Cortex of kidney (tissue), 1 donor: ENCODE measurements around the gene KRT6A.
"Not testable (repeated sequence)": the region's sequence is repeated elsewhere in the genome, so short reads cannot be mapped to it uniquely, and the experiment has no call there.

Experiments
- DNase-seq: peaks from one replicate; lab custom pipeline; 2025; lab: John Stamatoyannopoulos, UW

Gene KRT6A

DNA sequence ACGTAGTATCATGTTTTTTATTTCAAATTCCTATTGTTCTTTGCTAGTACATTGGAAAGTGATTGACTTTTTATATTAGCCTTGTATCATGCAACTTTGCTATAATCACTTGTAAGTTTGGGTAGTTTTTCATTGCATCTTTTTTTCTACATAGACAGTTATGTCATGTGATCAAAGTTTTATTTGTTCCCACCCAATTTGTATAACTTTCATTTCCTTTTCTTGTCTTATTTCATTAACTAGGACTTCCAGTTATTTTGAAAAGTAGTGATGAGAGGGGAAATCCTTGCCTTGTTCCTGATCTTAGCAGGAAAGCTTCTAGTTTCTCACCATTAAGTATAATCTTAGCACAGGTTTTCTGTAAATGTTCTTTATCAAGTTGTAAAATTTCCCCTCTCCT, 9.8 kb upstream of the KRT6A start:
- DNase-seq: no peak

GRCh38 chr12:52501490-52501889, 8.4 kb upstream of the KRT6A start:
- DNase-seq: no peak

DNA sequence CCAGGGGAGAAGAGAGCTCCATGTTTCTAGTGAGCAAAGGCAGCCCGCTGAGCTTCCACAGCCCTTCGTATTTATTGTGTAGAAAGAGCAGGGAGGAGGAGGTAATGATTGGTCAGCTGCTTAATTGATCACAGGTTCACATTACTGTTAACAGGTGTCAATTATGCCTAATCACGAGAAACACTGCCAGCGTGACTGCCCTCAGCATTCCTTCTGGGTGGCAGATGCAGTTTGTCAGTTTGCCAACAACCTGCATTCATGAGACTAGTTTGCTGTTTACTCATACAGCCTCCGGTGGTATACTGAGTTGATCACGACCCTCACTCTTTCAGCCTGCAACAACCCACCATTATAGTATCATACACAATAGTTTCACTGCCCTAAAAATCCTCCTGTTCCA, 7.5 kb upstream of the KRT6A start:
- not testable (repeated sequence) for DNase-seq

DNA sequence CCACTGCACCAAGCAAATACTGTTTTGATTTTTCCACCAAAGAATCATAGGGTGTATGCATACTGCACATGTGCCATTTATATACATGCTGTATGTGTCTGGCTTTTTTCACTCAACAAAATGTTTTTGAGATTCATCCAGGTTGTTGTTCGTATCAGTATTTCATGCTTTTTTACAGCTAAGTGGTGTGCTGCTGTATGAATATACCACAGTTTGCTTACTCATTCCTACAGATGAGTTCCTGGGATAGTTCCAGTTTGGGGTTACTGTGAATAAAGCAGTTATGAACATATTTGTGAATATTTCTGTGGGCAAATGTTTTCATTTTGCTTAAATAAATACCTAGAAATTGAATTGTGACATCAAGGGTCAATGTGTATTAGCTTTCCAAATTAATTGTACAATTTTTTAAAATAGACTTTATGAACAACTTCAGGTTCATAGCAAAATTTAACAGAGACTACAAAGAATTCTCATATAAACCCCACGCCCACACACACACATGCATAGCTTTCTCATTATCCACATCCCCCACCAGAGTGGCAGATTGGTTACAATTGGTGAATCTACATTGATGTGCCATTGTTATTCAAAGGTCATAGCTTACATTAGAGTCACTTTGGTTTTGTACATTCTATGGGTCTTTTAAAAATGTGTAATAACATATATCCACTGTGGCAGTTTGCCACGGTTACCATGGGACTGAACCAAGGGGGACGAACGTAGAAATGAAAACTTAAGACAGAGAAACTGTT, 6.9 kb upstream of the KRT6A start:
- no peak for DNase-seq

DNA sequence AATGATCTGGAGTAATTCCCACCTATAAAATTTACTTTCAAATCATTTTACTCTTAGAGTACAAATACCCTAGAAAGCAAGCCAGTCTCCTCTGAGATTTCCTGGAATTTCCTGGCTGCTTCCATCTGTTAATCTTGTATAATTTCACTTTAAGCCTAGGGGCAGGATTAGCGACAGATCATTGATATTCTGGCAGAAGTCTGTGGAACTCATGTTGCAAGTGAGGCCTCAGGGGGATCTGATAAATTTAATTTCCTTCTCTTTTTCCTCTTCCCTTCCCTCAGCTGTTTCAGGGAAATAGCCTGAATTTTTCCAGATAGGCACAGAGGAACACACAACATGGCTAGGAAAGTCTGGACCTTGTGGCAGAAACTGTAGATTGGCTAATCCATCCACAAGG, 5.9 kb upstream of the KRT6A start:
- no peak for DNase-seq

DNA sequence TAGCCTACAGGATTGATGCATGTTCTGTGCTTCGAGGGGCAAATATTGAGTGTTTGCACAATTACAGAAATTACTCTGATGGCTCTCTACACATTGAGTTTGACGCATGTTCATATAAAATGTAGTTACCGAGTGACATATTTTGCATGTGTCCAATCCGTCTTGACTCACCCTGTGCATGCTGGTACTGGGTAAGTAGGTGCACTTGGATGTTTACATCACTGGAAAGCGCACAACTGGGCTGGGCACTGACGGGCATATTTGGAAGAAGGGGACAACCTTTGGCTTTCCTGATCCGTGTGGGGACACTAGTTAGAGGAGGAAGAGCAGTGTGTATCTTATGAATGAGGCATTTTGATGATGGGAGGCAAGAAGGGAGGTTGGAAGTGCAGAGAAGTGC, 4.9 kb upstream of the KRT6A start:
- no peak for DNase-seq

DNA sequence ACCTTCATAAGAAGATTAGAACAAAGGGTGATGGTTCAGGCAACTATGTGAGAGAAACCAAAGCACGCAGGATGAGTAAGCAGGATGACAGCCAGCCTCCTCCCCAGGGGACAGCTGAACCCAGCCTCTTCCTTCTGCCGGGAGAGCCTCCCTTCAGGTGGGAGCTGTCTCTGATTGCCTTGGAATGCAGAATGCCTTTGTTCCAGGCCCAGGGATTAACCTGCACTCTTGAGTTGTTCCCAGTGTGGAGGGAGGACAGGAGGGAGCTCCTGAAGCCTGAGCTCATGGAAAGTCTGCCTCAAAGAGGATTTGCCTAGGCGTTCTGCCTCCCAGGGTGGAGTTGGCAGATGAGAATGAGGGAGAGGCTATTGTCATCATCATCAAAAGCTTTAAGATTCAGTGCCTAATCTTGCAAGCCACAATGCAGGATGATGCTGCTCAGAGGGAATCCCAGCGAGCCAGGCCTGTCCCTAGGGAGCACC, 3.6 kb upstream of the KRT6A start:
- DNase-seq: no peak

- DNase-seq: no peak
Measured at GRCh38 chr12:52496054-52496453, 3.0 kb upstream of the KRT6A start.

DNA sequence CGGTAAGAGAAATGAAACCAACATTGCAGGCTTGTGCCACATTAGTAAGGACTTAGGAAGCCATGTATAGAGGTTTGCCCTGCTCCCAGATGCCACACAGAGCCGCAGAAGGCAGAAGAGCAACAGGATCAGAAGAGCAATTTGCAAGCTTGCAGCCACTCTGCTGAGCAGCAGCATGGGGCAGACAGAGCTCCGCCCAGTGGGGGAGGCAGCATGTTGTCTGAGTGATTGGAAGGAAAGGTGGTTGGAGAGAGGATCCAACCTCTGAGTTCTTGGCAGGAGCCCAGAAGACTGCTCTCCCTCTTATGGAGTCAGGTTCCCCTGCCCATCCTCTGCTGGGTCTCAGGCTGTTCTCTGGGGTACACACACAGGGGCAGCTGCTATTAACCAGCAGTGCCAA, 2.3 kb upstream of the KRT6A start:
- no peak for DNase-seq

DNA sequence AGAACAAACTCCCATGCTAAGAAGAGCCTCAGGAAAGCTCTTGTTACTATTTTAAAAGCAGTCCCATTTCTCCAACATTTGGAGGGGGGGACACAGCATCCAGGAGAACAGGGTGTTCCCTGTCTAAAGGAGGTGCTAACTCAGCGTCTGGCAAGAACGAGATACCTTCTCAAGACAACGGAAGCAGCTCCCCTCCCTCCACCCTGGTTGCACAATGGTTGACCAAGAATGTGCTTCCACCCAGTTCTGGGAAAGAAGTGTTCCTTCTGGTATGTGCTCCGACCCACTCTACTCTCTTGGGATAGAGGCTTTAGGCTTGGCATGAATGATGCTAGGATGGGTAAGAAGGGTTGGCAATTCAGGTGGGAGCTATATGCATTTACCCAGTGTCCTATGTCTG, 1.5 kb upstream of the KRT6A start:
- no peak for DNase-seq

- DNase-seq: no peak
Measured at GRCh38 chr12:52494100-52494499, 1.0 kb upstream of the KRT6A start.

- not testable (repeated sequence) for DNase-seq
Measured at GRCh38 chr12:52492405-52492804, 652 bp downstream of the KRT6A start.

GRCh38 chr12:52491495-52491894, 1.6 kb downstream of the KRT6A start:
- not testable (repeated sequence) for DNase-seq

GRCh38 chr12:52488736-52489135, 4.3 kb downstream of the KRT6A start:
- DNase-seq: no peak

GRCh38 chr12:52487744-52488443, 5.2 kb downstream of the KRT6A start:
- DNase-seq: not testable (repeated sequence)

- no peak for DNase-seq
Measured at GRCh38 chr12:52487211-52487610, 5.8 kb downstream of the KRT6A start.

DNA sequence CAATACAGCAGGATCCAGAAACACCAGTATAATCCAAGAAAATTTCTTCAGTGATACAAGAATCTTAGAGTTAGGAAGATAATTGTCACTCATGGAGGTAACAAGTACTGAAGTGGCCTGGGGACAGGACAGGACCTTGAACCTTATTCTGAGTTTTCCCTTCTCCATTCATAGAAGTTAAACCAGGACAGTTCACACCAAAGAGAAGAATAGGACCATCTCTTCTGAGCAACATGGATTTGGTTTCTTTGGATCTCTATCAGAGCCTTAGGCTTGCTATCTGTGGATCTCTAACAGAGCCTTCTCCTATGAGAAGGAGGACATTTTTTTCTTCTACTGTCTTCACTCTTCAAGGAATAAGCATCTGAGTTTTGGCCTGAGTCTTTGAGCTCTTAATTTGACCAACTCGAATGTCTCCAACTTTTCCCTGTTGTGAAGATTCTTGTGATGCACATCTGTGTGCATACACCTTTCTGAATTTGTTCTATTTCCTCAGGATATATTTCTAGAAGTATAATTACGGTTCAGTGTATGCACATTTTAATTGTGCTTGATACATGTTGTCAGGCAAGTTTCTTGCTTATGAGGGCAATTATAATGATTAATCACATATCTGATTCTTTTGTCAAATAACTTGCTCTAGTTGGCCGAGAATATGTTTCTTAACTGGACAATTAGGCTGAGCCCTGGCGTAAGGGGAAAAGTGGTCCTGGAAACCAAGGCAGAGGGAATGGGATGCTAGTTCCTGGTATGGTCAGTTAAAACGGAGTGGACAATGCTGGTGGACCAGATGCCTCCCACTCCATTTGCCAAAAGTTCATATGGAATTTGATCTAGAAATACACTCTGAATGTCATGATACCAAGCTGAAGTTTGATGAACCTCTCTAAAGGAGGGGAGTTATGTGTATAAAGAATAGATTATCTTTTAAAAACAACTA, 6.6 kb downstream of the KRT6A start:
- no peak for DNase-seq

- no peak for DNase-seq
Measured at GRCh38 chr12:52480073-52480472, 13.0 kb downstream of the KRT6A start.

DNA sequence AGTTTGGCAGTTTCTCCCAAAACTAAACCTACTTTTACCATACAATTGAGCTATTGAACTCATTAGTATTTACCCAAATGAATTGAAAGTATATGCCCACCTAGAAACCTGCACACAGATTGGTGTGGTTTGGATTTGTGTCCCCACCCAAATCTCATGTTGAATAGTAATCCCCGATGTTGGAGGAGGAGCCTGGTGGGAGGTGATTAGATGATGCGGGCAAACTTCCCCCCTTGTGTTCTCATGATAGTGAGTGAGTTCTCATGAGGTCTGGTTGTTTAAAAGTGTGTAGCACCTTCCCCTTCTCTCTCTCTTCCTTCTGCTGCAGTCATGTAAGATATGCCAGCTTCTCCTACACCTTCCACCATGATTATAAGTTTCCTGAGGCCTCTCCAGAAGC, 15.4 kb downstream of the KRT6A start:
- no peak for DNase-seq

DNA sequence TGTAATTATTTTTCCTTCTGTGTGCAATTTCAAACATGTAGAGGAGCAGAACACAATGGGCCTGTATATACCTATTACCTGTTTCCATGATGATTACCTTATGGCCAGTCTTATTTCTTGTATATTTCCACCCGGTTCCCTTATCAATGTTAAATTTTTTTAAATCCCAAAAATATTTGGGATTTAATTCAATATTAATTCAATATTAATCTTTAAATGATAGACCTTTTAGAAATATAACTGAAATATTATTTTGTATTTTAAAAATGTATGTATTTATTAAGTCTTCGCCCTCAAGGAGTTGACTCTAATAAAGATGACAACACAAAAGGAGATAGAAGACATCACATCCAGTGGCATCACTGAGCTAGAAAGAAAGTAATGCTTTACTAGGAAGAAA, 18.8 kb downstream of the KRT6A start:
- DNase-seq: no peak

DNA sequence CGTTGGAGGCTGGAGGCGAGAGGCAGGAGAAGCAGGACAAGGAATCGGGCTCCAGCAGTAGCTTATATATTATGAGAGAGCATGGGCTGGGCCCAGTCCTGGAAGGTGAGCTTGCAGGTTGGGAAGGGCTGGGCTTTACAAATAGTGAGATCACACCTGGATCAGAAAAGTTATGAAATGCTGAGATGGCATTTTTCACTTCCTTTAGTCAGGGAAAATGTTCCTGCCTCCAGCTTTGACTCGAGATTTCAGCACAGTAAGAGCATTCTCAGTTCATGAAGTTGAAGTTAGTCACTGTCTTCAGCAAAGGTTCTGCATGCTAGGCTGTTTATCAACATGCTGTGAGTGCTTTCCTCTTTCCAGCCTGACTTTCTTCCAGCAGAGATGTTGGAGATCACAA, 19.3 kb downstream of the KRT6A start, which contains the start of gene KRT6C:
KRT6C (minus strand) TSS at position 38 of the 400 bp plus-strand sequence. CDS start 68 bp downstream, outside the sequence.
- no peak for DNase-seq

DNA sequence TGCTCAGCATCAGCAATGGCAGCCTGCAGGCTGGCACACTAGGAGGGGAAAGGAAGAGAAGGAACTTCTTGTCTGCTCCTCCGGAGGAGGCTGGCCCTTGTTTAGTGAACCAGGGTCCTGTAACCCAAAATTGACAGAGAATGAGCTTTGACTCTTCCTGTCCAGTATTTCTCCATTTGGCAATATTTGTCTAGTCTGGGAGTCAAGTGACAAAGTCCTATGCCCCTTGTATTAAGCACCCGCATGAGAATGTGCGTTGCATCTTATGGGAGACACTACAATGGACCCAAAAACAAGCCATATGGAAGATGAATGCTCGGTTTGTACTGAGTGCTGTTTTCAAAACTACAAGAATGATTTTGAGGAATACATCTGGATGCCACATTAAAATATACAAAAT, 23.2 kb downstream of the KRT6A start:
- DNase-seq: no peak
